ENCODE results near the gene PTEN.
"Not testable (repeated sequence)": the region's sequence is repeated elsewhere in the genome, so short reads cannot be mapped to it uniquely, and the experiment has no call there.

The PTEN gene

GRCh38 chr10:87873656-87874055, 10.2 kb downstream of the PTEN start:
- no peak for DNase-seq

- DNase-seq, result no peak
These were observed 12.6 kb downstream of the PTEN start for GRCh38 chr10:87875929-87876571.

GRCh38 chr10:87878664-87879459, 15.4 kb downstream of the PTEN start:
- DNase-seq, result no peak

GRCh38 chr10:87880336-87880735, 16.9 kb downstream of the PTEN start:
- DNase-seq, result no peak

- DNase-seq, result not testable (repeated sequence)
These were observed 18.1 kb downstream of the PTEN start for GRCh38 chr10:87881373-87882059.

- DNase-seq, result no peak
These were observed 19.3 kb downstream of the PTEN start for GRCh38 chr10:87882555-87883294.

- DNase-seq, result no peak
These were observed 23.2 kb downstream of the PTEN start for GRCh38 chr10:87886635-87887034.

- DNase-seq, result no peak
These were observed 23.7 kb downstream of the PTEN start for GRCh38 chr10:87887146-87887545.

GRCh38 chr10:87887548-87888289, 24.3 kb downstream of the PTEN start:
- no peak for DNase-seq

- DNase-seq, result no peak
These were observed 32.0 kb downstream of the PTEN start for GRCh38 chr10:87895430-87895829.

- no peak for DNase-seq
These were observed 32.8 kb downstream of the PTEN start for GRCh38 chr10:87896216-87896615.

GRCh38 chr10:87897957-87898356, 34.5 kb downstream of the PTEN start:
- DNase-seq, result not testable (repeated sequence)

GRCh38 chr10:87903396-87903795, 40.0 kb downstream of the PTEN start:
- DNase-seq, result not testable (repeated sequence)

- DNase-seq, result no peak
These were observed 49.9 kb downstream of the PTEN start for GRCh38 chr10:87913156-87913921.

GRCh38 chr10:87915406-87915805, 52.0 kb downstream of the PTEN start:
- no peak for DNase-seq

GRCh38 chr10:87915989-87916388, 52.6 kb downstream of the PTEN start:
- DNase-seq, result no peak

GRCh38 chr10:87916515-87916914, 53.1 kb downstream of the PTEN start:
- no peak for DNase-seq

- DNase-seq, result no peak
These were observed 54.9 kb downstream of the PTEN start for GRCh38 chr10:87918254-87918859.

GRCh38 chr10:87920538-87920937, 57.1 kb downstream of the PTEN start:
- DNase-seq, result no peak

- no peak for DNase-seq
These were observed 58.7 kb downstream of the PTEN start for GRCh38 chr10:87921931-87922688.

Data from CD4-positive, alpha-beta T cell treated with Interleukin-21 for 1 hour (primary cell).